ENCODE data around the gene IGLL1.
"Not testable (repeated sequence)": the region's sequence is repeated elsewhere in the genome, so short reads cannot be mapped to it uniquely, and the experiment has no call there.

The IGLL1 gene

GRCh38 chr22:23591201-23591791, 11.2 kb upstream of the IGLL1 start:
- DNase-seq (ENCODE audit: low read depth, low spot score), result peak; percentile 16

- DNase-seq (ENCODE audit: low read depth, low spot score), result no peak
Measured at GRCh38 chr22:23583836-23584235, 3.7 kb upstream of the IGLL1 start.

GRCh38 chr22:23583153-23583552, 3.1 kb upstream of the IGLL1 start:
- DNase-seq (ENCODE audit: low read depth, low spot score), result no peak

GRCh38 chr22:23581260-23581650, 1.2 kb upstream of the IGLL1 start:
- DNase-seq (ENCODE audit: low read depth, low spot score), result no peak

- no peak for DNase-seq (ENCODE audit: low read depth, low spot score)
Measured at GRCh38 chr22:23580576-23581259, 628 bp upstream of the IGLL1 start.

GRCh38 chr22:23579280-23579679, 810 bp downstream of the IGLL1 start:
- no peak for DNase-seq (ENCODE audit: low read depth, low spot score)

GRCh38 chr22:23578306-23578705, 1.8 kb downstream of the IGLL1 start:
- no peak for DNase-seq (ENCODE audit: low read depth, low spot score)

- no peak for DNase-seq (ENCODE audit: low read depth, low spot score)
Measured at GRCh38 chr22:23576681-23577080, 3.4 kb downstream of the IGLL1 start.

GRCh38 chr22:23575601-23576000, 4.5 kb downstream of the IGLL1 start:
- no peak for DNase-seq (ENCODE audit: low read depth, low spot score)

GRCh38 chr22:23574877-23575276, 5.2 kb downstream of the IGLL1 start:
- no peak for DNase-seq (ENCODE audit: low read depth, low spot score)

- no peak for DNase-seq (ENCODE audit: low read depth, low spot score)
Measured at GRCh38 chr22:23574371-23574811, 5.7 kb downstream of the IGLL1 start.

GRCh38 chr22:23573701-23574235, 6.3 kb downstream of the IGLL1 start:
- DNase-seq (ENCODE audit: low read depth, low spot score), result not testable (repeated sequence)

GRCh38 chr22:23573106-23573505, 7.0 kb downstream of the IGLL1 start:
- DNase-seq (ENCODE audit: low read depth, low spot score), result not testable (repeated sequence)

- no peak for DNase-seq (ENCODE audit: low read depth, low spot score)
Measured at GRCh38 chr22:23571486-23571885, 8.6 kb downstream of the IGLL1 start.

GRCh38 chr22:23570681-23571080, 9.4 kb downstream of the IGLL1 start:
- DNase-seq (ENCODE audit: low read depth, low spot score), result no peak

- no peak for DNase-seq (ENCODE audit: low read depth, low spot score)
Measured at GRCh38 chr22:23569716-23570115, 10.4 kb downstream of the IGLL1 start.

GRCh38 chr22:23569291-23569690, 10.8 kb downstream of the IGLL1 start:
- no peak for DNase-seq (ENCODE audit: low read depth, low spot score)

GRCh38 chr22:23566705-23567475, 13.2 kb downstream of the IGLL1 start:
- no peak for DNase-seq (ENCODE audit: low read depth, low spot score)

GRCh38 chr22:23565915-23566704, 14.0 kb downstream of the IGLL1 start:
- no peak for DNase-seq (ENCODE audit: low read depth, low spot score)

- DNase-seq (ENCODE audit: low read depth, low spot score), result no peak
Measured at GRCh38 chr22:23565305-23565914, 14.7 kb downstream of the IGLL1 start.

- no peak for DNase-seq (ENCODE audit: low read depth, low spot score)
Measured at GRCh38 chr22:23564276-23564675, 15.8 kb downstream of the IGLL1 start.
